Keratinocyte (primary cell): ENCODE data around the gene ZNF445. TPM values are rescaled to one million over a fixed set of nuclear protein-coding genes. Genes with fewer than 3 reads are reported as not detected.
"Not testable (repeated sequence)": the region's sequence is repeated elsewhere in the genome, so short reads cannot be mapped to it uniquely, and the experiment has no call there.

ENCODE experiments used
- DNase-seq: peaks from one replicate; pipeline ENCODE4 v3.0.0-alpha.2; 2011; ENCODE audit warnings: low read depth, missing footprints, low spot score
- FAIRE-seq: peaks from 2 replicates; lab custom pipeline; 2011; peaks lifted over from hg19 to GRCh38; lab: Jason Lieb, UNC
- H2AFZ ChIP-seq: 2 replicates; pipeline ENCODE4 v1.6.0; 2012; ENCODE audit warnings: low read length, control low read depth, inconsistent platforms; ENCODE audit not compliant: control insufficient read depth
- H3K27ac ChIP-seq: 2 replicates; pipeline ENCODE4 v1.5.1; 2011; ENCODE audit warnings: low read length; ENCODE audit not compliant: control insufficient read depth, insufficient read depth
- H3K27me3 ChIP-seq: 3 replicates; pipeline ENCODE4 v1.6.0; 2011; ENCODE audit warnings: low read length; ENCODE audit not compliant: control insufficient read depth, insufficient read depth; ENCODE audit errors: extremely low read depth
- H3K36me3 ChIP-seq, 2 experiments: 2 replicates in 1 of 2; 3 replicates in 1 of 2; pipeline ENCODE4 v1.5.1; 2011; ENCODE audit warnings: low read length in 2 of 2, mild to moderate bottlenecking in 1 of 2; ENCODE audit not compliant: control insufficient read depth in 2 of 2, insufficient read depth in 2 of 2; ENCODE audit errors: extremely low read depth in 1 of 2
- H3K4me1 ChIP-seq: 3 replicates; pipeline ENCODE4 v1.5.1; 2011; ENCODE audit warnings: low read length; ENCODE audit not compliant: control insufficient read depth, insufficient read depth; ENCODE audit errors: extremely low read depth
- H3K4me2 ChIP-seq: 3 replicates; pipeline ENCODE4 v1.6.0; 2011; ENCODE audit warnings: low read depth, low read length; ENCODE audit not compliant: control insufficient read depth, insufficient read depth; ENCODE audit errors: extremely low read depth
- H3K4me3 ChIP-seq, 3 experiments: fragments of 200-600 bp in 1 of 3; sonication (generic) in 1 of 3; 2 replicates in 2 of 3; 3 replicates in 1 of 3; pipeline ENCODE4 v1.5.1; 2011 to 2016; ENCODE audit warnings: low read length in 3 of 3, mild to moderate bottlenecking in 3 of 3, control low read depth in 2 of 3, inconsistent platforms in 1 of 3, low read depth in 1 of 3, mixed read lengths in 1 of 3, mixed run types in 1 of 3, moderate library complexity in 1 of 3; ENCODE audit not compliant: control insufficient read depth in 2 of 3, insufficient read depth in 2 of 3; ENCODE audit errors: extremely low read depth in 1 of 3
- H3K79me2 ChIP-seq: 2 replicates; pipeline ENCODE4 v1.6.0; 2012; ENCODE audit warnings: low read length; ENCODE audit not compliant: control insufficient read depth, insufficient read depth
- H3K9ac ChIP-seq: 3 replicates; pipeline ENCODE4 v1.6.0; 2011; ENCODE audit warnings: low read length; ENCODE audit not compliant: control insufficient read depth, insufficient read depth; ENCODE audit errors: extremely low read depth
- H3K9me1 ChIP-seq: 3 replicates; pipeline ENCODE4 v1.6.0; 2011; ENCODE audit warnings: low read length; ENCODE audit not compliant: control insufficient read depth, insufficient read depth; ENCODE audit errors: extremely low read depth
- H3K9me3 ChIP-seq: 2 replicates; pipeline ENCODE4 v1.5.1; 2012; ENCODE audit warnings: low read depth, low read length; ENCODE audit not compliant: control insufficient read depth
- H4K20me1 ChIP-seq: 3 replicates; pipeline ENCODE4 v1.6.0; 2011; ENCODE audit warnings: low read length; ENCODE audit not compliant: control insufficient read depth, insufficient read depth; ENCODE audit errors: extremely low read depth
- CTCF ChIP-seq, 3 experiments: IDR thresholded peaks in 1 of 3; conservative IDR thresholded peaks in 1 of 3; optimal IDR thresholded peaks in 1 of 3; 2 replicates in 2 of 3; 3 replicates in 1 of 3; pipeline versions ENCODE3 to v1.5.1; 2011; ENCODE audit warnings: low read length in 3 of 3, mild to moderate bottlenecking in 3 of 3, moderate library complexity in 2 of 3, control low read depth in 1 of 3, inconsistent platforms in 1 of 3; ENCODE audit not compliant: insufficient read depth in 2 of 3; ENCODE audit errors: extremely low read depth in 1 of 3
- EZH2 ChIP-seq: IDR thresholded peaks from one replicate; pipeline ENCODE4 v1.6.1; 2012; ENCODE audit warnings: inconsistent platforms, mild to moderate bottlenecking, low read length, moderate library complexity
- dilution Hi-C: fragments of 300-500 bp; cut with MboI; formaldehyde crosslinking; loops from one replicate; pipeline ENCODE4 v1.7.0; 2020; ENCODE audit warnings: low sequenced_read_pairs; ENCODE audit not compliant: extremely low pct_ligation_motif_present
- polyA plus RNA-seq, 5 experiments: library from polyadenylated mRNA; depleted of rRNA in 3 of 5; stranded (reverse) in 3 of 5; stranded (forward) in 1 of 5; unstranded in 1 of 5; fragments of >200 nt; gene quantifications; 1 replicate in 1 of 5; 2 replicates in 3 of 5; 3 replicates in 1 of 5; pipeline versions ENCODE4 v1.2.1 to v1.2.3, GENCODE V29; 2011 to 2012; ENCODE audit warnings: missing spikeins in 2 of 5, low read depth in 1 of 5, low replicate concordance in 1 of 5

ZNF445 gene
- polyA plus RNA-seq, 1 donor (not counting 4 experiments of a cell fraction or from before 2014, with no cell fraction given): 3.3 TPM

- dilution Hi-C loops: no loop called here
- Histone ChIP-seq H3K9ac (no peak overlapping the region), H3K4me3 (no peak overlapping the region), H2AFZ (no peak overlapping the region), H4K20me1 (no peaks in the 10 kb centered on the region), H3K79me2 (peaks cover 16% of the 10 kb centered on the region), H3K4me2 (no peak overlapping the region), H3K36me3 (peaks cover 6 to 7% of the 10 kb centered on the region in 2 experiments), H3K27me3 (no peaks in the 10 kb centered on the region), H3K27ac (no peak overlapping the region), H3K9me3 (no peaks in the 10 kb centered on the region), H3K4me1 (peaks cover 6% of the 10 kb centered on the region), H3K9me1 (no peaks in the 10 kb centered on the region)
- FAIRE-seq (no peak), DNase-seq (no peak)
- TF ChIP-seq CTCF (optimal IDR thresholded peaks at IDR 0.05 in 1 of 3, IDR thresholded peaks at IDR 0.05 in 1 of 3, conservative IDR thresholded peaks at IDR 0.05 in 1 of 3; ENCODE audit: extremely low read depth in 1 of 3, insufficient read depth in 2 of 3, low read length in 3 of 3) (no peak), EZH2 (no peak)
These were observed 10.2 kb downstream of the ZNF445 start for GRCh38 chr3:44467241-44467640.

- H2AFZ ChIP-seq, H4K20me1 ChIP-seq, dilution Hi-C loops, H3K4me1 ChIP-seq, H3K9me1 ChIP-seq, DNase-seq, H3K27me3 ChIP-seq, H3K9ac ChIP-seq, H3K4me3 ChIP-seq, FAIRE-seq, H3K36me3 ChIP-seq, H3K27ac ChIP-seq, H3K9me3 ChIP-seq, H3K79me2 ChIP-seq, H3K4me2 ChIP-seq: not testable (repeated sequence)
These were observed 12.6 kb downstream of the ZNF445 start for GRCh38 chr3:44464920-44465319.

- H3K4me1 ChIP-seq: peaks cover 6% of the 10 kb centered on the region
- no peak overlapping the region for H3K4me2 ChIP-seq
- H3K36me3 ChIP-seq: peaks cover 7 to 8% of the 10 kb centered on the region in 2 experiments
- no peaks in the 10 kb centered on the region for H3K9me1 ChIP-seq
- DNase-seq (no peak), FAIRE-seq (no peak)
- TF ChIP-seq CTCF (optimal IDR thresholded peaks at IDR 0.05 in 1 of 3, IDR thresholded peaks at IDR 0.05 in 1 of 3, conservative IDR thresholded peaks at IDR 0.05 in 1 of 3; ENCODE audit: extremely low read depth in 1 of 3, insufficient read depth in 2 of 3, low read length in 3 of 3) (no peak), EZH2 (no peak)
- H3K4me3 ChIP-seq: no peak overlapping the region
- H4K20me1 ChIP-seq: no peaks in the 10 kb centered on the region
- no peak overlapping the region for H2AFZ ChIP-seq
- no peak overlapping the region for H3K27ac ChIP-seq
- H3K9me3 ChIP-seq: peaks cover 8% of the 10 kb centered on the region
- H3K79me2 ChIP-seq: peaks cover 1% of the 10 kb centered on the region
- no peaks in the 10 kb centered on the region for H3K27me3 ChIP-seq
- H3K9ac ChIP-seq: no peak overlapping the region
- dilution Hi-C loops: no loop called here
These were observed 13.0 kb downstream of the ZNF445 start for GRCh38 chr3:44464509-44464908.

- H3K4me3 ChIP-seq, H3K4me1 ChIP-seq, H2AFZ ChIP-seq, H3K27me3 ChIP-seq, H3K9me1 ChIP-seq, H3K79me2 ChIP-seq, H3K27ac ChIP-seq, H4K20me1 ChIP-seq, FAIRE-seq, DNase-seq, dilution Hi-C loops, H3K4me2 ChIP-seq, H3K9ac ChIP-seq, H3K9me3 ChIP-seq: not testable (repeated sequence)
- H3K36me3 ChIP-seq: peaks cover 12% of the 10 kb centered on the region in 2 experiments
These were observed 17.4 kb downstream of the ZNF445 start for GRCh38 chr3:44460050-44460449.
